Measurements from ENCODE around the gene RFC3.

RFC3 gene

GRCh38 chr13:33872005-33872351, 54.0 kb downstream of the RFC3 start:
- H3K4me1 ChIP-seq (ENCODE audit: control insufficient read depth, insufficient read depth, low read length): no peaks in the 10 kb centered on the region; the same call in 1 of the 2 replicates
- no peak overlapping the region for H3K4me3 ChIP-seq (ENCODE audit: low read depth, low read length)
- H3K9me3 ChIP-seq (ENCODE audit: control insufficient read depth, insufficient read depth, low read depth, low read length): no peaks in the 10 kb centered on the region
- H3K27ac ChIP-seq (ENCODE audit: extremely low read depth, low read depth, low read length): no peak overlapping the region
- no peak for TF ChIP-seq ZNF639 (tag by site-specific recombination; IDR thresholded peaks at IDR 0.05)
- no peak for TF ChIP-seq ZNF692 (tag by site-specific recombination; IDR thresholded peaks at IDR 0.05)
- TF ChIP-seq ZNF776 (tag by site-specific recombination; IDR thresholded peaks at IDR 0.05; ENCODE audit: borderline replicate concordance): no peak
- TF ChIP-seq ZNF148 (tag by site-specific recombination; IDR thresholded peaks at IDR 0.05; ENCODE audit: borderline replicate concordance): no peak
- no peak for TF ChIP-seq ZNF114 (tag by site-specific recombination; IDR thresholded peaks at IDR 0.05)
- TF ChIP-seq ZNF777 (tag by site-specific recombination; IDR thresholded peaks at IDR 0.05; ENCODE audit: borderline replicate concordance): no peak
- no peak for TF ChIP-seq ZNF530 (tag by site-specific recombination; IDR thresholded peaks at IDR 0.05; ENCODE audit: low read depth)
- TF ChIP-seq MYNN (tag by site-specific recombination; IDR thresholded peaks at IDR 0.05; ENCODE audit: borderline replicate concordance): no peak
- no peak for TF ChIP-seq AEBP2 (tag by site-specific recombination; IDR thresholded peaks at IDR 0.05; ENCODE audit: borderline replicate concordance)
- no peak for TF ChIP-seq ZIC2 (tag by site-specific recombination; IDR thresholded peaks at IDR 0.05)
- TF ChIP-seq ZFP41 (tag by site-specific recombination; IDR thresholded peaks at IDR 0.05; ENCODE audit: borderline replicate concordance): no peak
- TF ChIP-seq ZBTB10 (tag by site-specific recombination; IDR thresholded peaks at IDR 0.05): no peak
- no peak for TF ChIP-seq ZNF558 (tag by site-specific recombination; IDR thresholded peaks at IDR 0.05)
- no peak for TF ChIP-seq ZNF324 (tag by site-specific recombination; IDR thresholded peaks at IDR 0.05)
- TF ChIP-seq ZNF398 (tag by site-specific recombination; IDR thresholded peaks at IDR 0.05): no peak
- TF ChIP-seq ZNF585B (tag by site-specific recombination; IDR thresholded peaks at IDR 0.05): no peak
- no peak for TF ChIP-seq ZNF791 (tag by site-specific recombination; IDR thresholded peaks at IDR 0.05)
- ChIA-PET POLR2A (no interaction called here), CTCF (no interaction called here)
- peaks cover 0 to 3% of the 10 kb centered on the region in 2 experiments; a peak in 1 of 3 replicates for H3K36me3 ChIP-seq (ENCODE audit: control insufficient read depth in 2 of 2, insufficient read depth in 1 of 2, low read length in 2 of 2)

Measured in HEK293 (cell line).